Testis (tissue), 3 donors: ENCODE measurements around the gene ZNF396. TPM values are rescaled to one million over a fixed set of nuclear protein-coding genes. Genes with fewer than 3 reads are reported as not detected.
A peak's percentile ranks its signal among the peaks of the same experiment; 100 is the strongest.

Experiments
- DNase-seq: peaks from one replicate; pipeline ENCODE4 v3.0.0-alpha.2; 2019
- H3K27ac ChIP-seq, 2 donors: fragments of 200-600 bp; sonication (generic); one replicate each; pipeline ENCODE4 v1.5.1; 2019
- H3K27me3 ChIP-seq: fragments of 200-600 bp; sonication (generic); one replicate; pipeline ENCODE4 v1.5.1; 2019
- H3K36me3 ChIP-seq: fragments of 200-600 bp; sonication (generic); one replicate; pipeline ENCODE4 v1.5.1; 2017; ENCODE audit warnings: low read depth; ENCODE audit errors: missing control alignments
- H3K4me1 ChIP-seq: fragments of 200-600 bp; sonication (generic); one replicate; pipeline ENCODE4 v1.5.1; 2019
- H3K4me3 ChIP-seq, 2 donors: fragments of 200-600 bp; sonication (generic); one replicate each; pipeline ENCODE4 v1.5.1; 2017 to 2019
- H3K9me3 ChIP-seq: fragments of 200-600 bp; sonication (generic); one replicate; pipeline ENCODE4 v1.5.1; 2017
- CTCF ChIP-seq, 3 experiments: fragments of 450-650 bp in 2 of 3; fragments of 200-600 bp in 1 of 3; sonication (generic) in 1 of 3; IDR thresholded peaks; one replicate each; pipeline ENCODE4 v1.5.1; 2016 to 2019; ENCODE audit warnings: antibody characterized with exemption in 3 of 3, mild to moderate bottlenecking in 2 of 3, moderate library complexity in 1 of 3
- POLR2A ChIP-seq: fragments of 450-650 bp; IDR thresholded peaks from one replicate; pipeline ENCODE4 v1.6.1; 2017; ENCODE audit warnings: antibody characterized with exemption, mild to moderate bottlenecking, moderate library complexity
- WGBS, 2 donors: methylation state at CpG; one replicate each; pipeline ENCODE4 v1.1.5; 2018; 5-methylcytosine and 5-hydroxymethylcytosine counted together
- intact Hi-C: fragments of 100-400 bp; cut with DNase I; formaldehyde crosslinking; loops from one replicate; pipeline ENCODE4 v1.15.1; 2023; ENCODE audit warnings: low total_unique reads
- polyA plus RNA-seq: library from polyadenylated mRNA; stranded (reverse); fragments of 350-450 nt; fragmentation: Illumina TruSeq; extraction: RNeasy Lipid Tissue Mini Kit (QIAGEN cat#74804); gene quantifications from one replicate; pipeline ENCODE4 v1.2.3, GENCODE V29; 2014; ENCODE audit warnings: low read depth, low replicate concordance; ENCODE audit not compliant: insufficient read depth
- total RNA-seq, 2 donors: library from RNA; depleted of rRNA; stranded (reverse); fragments of >200 nt; gene quantifications; one replicate each; pipeline ENCODE4 v1.2.3, GENCODE V29; 2016

Gene ZNF396
- total and polyA plus RNA-seq, 3 donors from 2014 or later = 3.7 to 9.3 (median 7.3) TPM

GRCh38 chr18:35352778-35353177 is 24.4 kb downstream of the ZNF396 start:
- TF ChIP-seq CTCF (IDR thresholded peaks at IDR 0.05) (no peak), POLR2A (no peak)
- Histone ChIP-seq H3K4me1 (no peaks in the 10 kb centered on the region), H3K36me3 (no peaks in the 10 kb centered on the region), H3K27me3 (no peaks in the 10 kb centered on the region), H3K9me3 (no peaks in the 10 kb centered on the region), H3K4me3 (no peak overlapping the region), H3K27ac (no peak overlapping the region)
- intact Hi-C loops = no loop called here
- DNase-seq = no peak

GRCh38 chr18:35352283-35352682 is 24.9 kb downstream of the ZNF396 start:
- H3K4me3 ChIP-seq = no peak overlapping the region
- intact Hi-C loops = no loop called here
- H3K4me1 ChIP-seq = no peaks in the 10 kb centered on the region
- 83 to 93% methylated on average over 2 of the region's 2 CpGs for WGBS, 2 donors
- TF ChIP-seq CTCF (IDR thresholded peaks at IDR 0.05) = no peak
- TF ChIP-seq POLR2A = no peak
- no peaks in the 10 kb centered on the region for H3K27me3 ChIP-seq
- no peak for DNase-seq
- no peaks in the 10 kb centered on the region for H3K9me3 ChIP-seq
- H3K36me3 ChIP-seq = no peaks in the 10 kb centered on the region
- H3K27ac ChIP-seq = no peak overlapping the region

GRCh38 chr18:35348001-35348400 is 29.1 kb downstream of the ZNF396 start:
- Histone ChIP-seq H3K9me3 (no peaks in the 10 kb centered on the region), H3K4me1 (peaks cover 14% of the 10 kb centered on the region), H3K27ac (no peak overlapping the region), H3K36me3 (no peaks in the 10 kb centered on the region), H3K4me3 (no peak overlapping the region), H3K27me3 (no peaks in the 10 kb centered on the region)
- intact Hi-C loops = loop anchor here (10.0 kb wide), 1 partner anchor 93 kb away; no protein-coding TSS in a partner anchor
- TF ChIP-seq POLR2A (no peak), CTCF (IDR thresholded peaks at IDR 0.05) (no peak)
- WGBS, 2 donors = 84 to 88% methylated on average over 3 of the region's 3 CpGs
- no peak for DNase-seq

GRCh38 chr18:35345950-35346349 is 31.2 kb downstream of the ZNF396 start:
- intact Hi-C loops = loop anchor here (10.0 kb wide), 1 partner anchor 91 kb away; no protein-coding TSS in a partner anchor
- TF ChIP-seq POLR2A (no peak), CTCF (IDR thresholded peaks at IDR 0.05) (no peak)
- no peak overlapping the region for H3K4me3 ChIP-seq
- peak overlapping the region in 1 of 2 donors; percentile 99 for H3K27ac ChIP-seq
- H3K4me1 ChIP-seq = peaks cover 18% of the 10 kb centered on the region
- no peaks in the 10 kb centered on the region for H3K9me3 ChIP-seq
- H3K36me3 ChIP-seq = no peaks in the 10 kb centered on the region
- no peaks in the 10 kb centered on the region for H3K27me3 ChIP-seq
- 59 to 80% methylated on average over 1 of the region's 1 CpG for WGBS, 2 donors
- DNase-seq = no peak

GRCh38 chr18:35345460-35345921 is 31.6 kb downstream of the ZNF396 start:
- peak overlapping the region in 1 of 2 donors; percentile 98 for H3K4me3 ChIP-seq
- TF ChIP-seq CTCF (IDR thresholded peaks at IDR 0.05) = no peak
- H3K27me3 ChIP-seq = no peaks in the 10 kb centered on the region
- no peaks in the 10 kb centered on the region for H3K36me3 ChIP-seq
- H3K9me3 ChIP-seq = no peaks in the 10 kb centered on the region
- intact Hi-C loops = loop anchor here (10.0 kb wide), 1 partner anchor 91 kb away; no protein-coding TSS in a partner anchor
- H3K4me1 ChIP-seq = peaks cover 18% of the 10 kb centered on the region
- 6 to 18% methylated on average over 6 of the region's 6 CpGs for WGBS, 2 donors
- DNase-seq = peak; percentile 47
- H3K27ac ChIP-seq = peak overlapping the region; percentile 99
